Keratinocyte (primary cell): Measurements from ENCODE around the gene STIM1. TPM values are rescaled to one million over a fixed set of nuclear protein-coding genes. Genes with fewer than 3 reads are reported as not detected.

Experiments
- DNase-seq: peaks from one replicate; pipeline ENCODE4 v3.0.0-alpha.2; 2011; ENCODE audit warnings: low read depth, missing footprints, low spot score
- FAIRE-seq: peaks from 2 replicates; lab custom pipeline; 2011; peaks lifted over from hg19 to GRCh38; lab: Jason Lieb, UNC
- H2AFZ ChIP-seq: 2 replicates; pipeline ENCODE4 v1.6.0; 2012; ENCODE audit warnings: low read length, control low read depth, inconsistent platforms; ENCODE audit not compliant: control insufficient read depth
- H3K27ac ChIP-seq: 2 replicates; pipeline ENCODE4 v1.5.1; 2011; ENCODE audit warnings: low read length; ENCODE audit not compliant: control insufficient read depth, insufficient read depth
- H3K27me3 ChIP-seq: 3 replicates; pipeline ENCODE4 v1.6.0; 2011; ENCODE audit warnings: low read length; ENCODE audit not compliant: control insufficient read depth, insufficient read depth; ENCODE audit errors: extremely low read depth
- H3K36me3 ChIP-seq, 2 experiments: 2 replicates in 1 of 2; 3 replicates in 1 of 2; pipeline ENCODE4 v1.5.1; 2011; ENCODE audit warnings: low read length in 2 of 2, mild to moderate bottlenecking in 1 of 2; ENCODE audit not compliant: control insufficient read depth in 2 of 2, insufficient read depth in 2 of 2; ENCODE audit errors: extremely low read depth in 1 of 2
- H3K4me1 ChIP-seq: 3 replicates; pipeline ENCODE4 v1.5.1; 2011; ENCODE audit warnings: low read length; ENCODE audit not compliant: control insufficient read depth, insufficient read depth; ENCODE audit errors: extremely low read depth
- H3K4me2 ChIP-seq: 3 replicates; pipeline ENCODE4 v1.6.0; 2011; ENCODE audit warnings: low read depth, low read length; ENCODE audit not compliant: control insufficient read depth, insufficient read depth; ENCODE audit errors: extremely low read depth
- H3K4me3 ChIP-seq, 3 experiments: fragments of 200-600 bp in 1 of 3; sonication (generic) in 1 of 3; 2 replicates in 2 of 3; 3 replicates in 1 of 3; pipeline ENCODE4 v1.5.1; 2011 to 2016; ENCODE audit warnings: low read length in 3 of 3, mild to moderate bottlenecking in 3 of 3, control low read depth in 2 of 3, inconsistent platforms in 1 of 3, low read depth in 1 of 3, mixed read lengths in 1 of 3, mixed run types in 1 of 3, moderate library complexity in 1 of 3; ENCODE audit not compliant: control insufficient read depth in 2 of 3, insufficient read depth in 2 of 3; ENCODE audit errors: extremely low read depth in 1 of 3
- H3K79me2 ChIP-seq: 2 replicates; pipeline ENCODE4 v1.6.0; 2012; ENCODE audit warnings: low read length; ENCODE audit not compliant: control insufficient read depth, insufficient read depth
- H3K9ac ChIP-seq: 3 replicates; pipeline ENCODE4 v1.6.0; 2011; ENCODE audit warnings: low read length; ENCODE audit not compliant: control insufficient read depth, insufficient read depth; ENCODE audit errors: extremely low read depth
- H3K9me1 ChIP-seq: 3 replicates; pipeline ENCODE4 v1.6.0; 2011; ENCODE audit warnings: low read length; ENCODE audit not compliant: control insufficient read depth, insufficient read depth; ENCODE audit errors: extremely low read depth
- H3K9me3 ChIP-seq: 2 replicates; pipeline ENCODE4 v1.5.1; 2012; ENCODE audit warnings: low read depth, low read length; ENCODE audit not compliant: control insufficient read depth
- H4K20me1 ChIP-seq: 3 replicates; pipeline ENCODE4 v1.6.0; 2011; ENCODE audit warnings: low read length; ENCODE audit not compliant: control insufficient read depth, insufficient read depth; ENCODE audit errors: extremely low read depth
- EZH2 ChIP-seq: IDR thresholded peaks from one replicate; pipeline ENCODE4 v1.6.1; 2012; ENCODE audit warnings: inconsistent platforms, mild to moderate bottlenecking, low read length, moderate library complexity
- dilution Hi-C: fragments of 300-500 bp; cut with MboI; formaldehyde crosslinking; loops from one replicate; pipeline ENCODE4 v1.7.0; 2020; ENCODE audit warnings: low sequenced_read_pairs; ENCODE audit not compliant: extremely low pct_ligation_motif_present
- polyA plus RNA-seq, 5 experiments: library from polyadenylated mRNA; depleted of rRNA in 3 of 5; stranded (reverse) in 3 of 5; stranded (forward) in 1 of 5; unstranded in 1 of 5; fragments of >200 nt; gene quantifications; 1 replicate in 1 of 5; 2 replicates in 3 of 5; 3 replicates in 1 of 5; pipeline versions ENCODE4 v1.2.1 to v1.2.3, GENCODE V29; 2011 to 2012; ENCODE audit warnings: missing spikeins in 2 of 5, low read depth in 1 of 5, low replicate concordance in 1 of 5
- TF ChIP-seq, protein P1 (sequence below), 3 experiments: IDR thresholded peaks in 1 of 3; conservative IDR thresholded peaks in 1 of 3; optimal IDR thresholded peaks in 1 of 3; 2 replicates in 2 of 3; 3 replicates in 1 of 3; pipeline versions ENCODE3 to v1.5.1; 2011; ENCODE audit warnings: low read length in 3 of 3, mild to moderate bottlenecking in 3 of 3, moderate library complexity in 2 of 3, control low read depth in 1 of 3, inconsistent platforms in 1 of 3; ENCODE audit not compliant: insufficient read depth in 2 of 3; ENCODE audit errors: extremely low read depth in 1 of 3

Gene STIM1
- polyA plus RNA-seq, 1 donor (not counting 4 experiments of a cell fraction or from before 2014, with no cell fraction given), result 23.7 TPM

DNA sequence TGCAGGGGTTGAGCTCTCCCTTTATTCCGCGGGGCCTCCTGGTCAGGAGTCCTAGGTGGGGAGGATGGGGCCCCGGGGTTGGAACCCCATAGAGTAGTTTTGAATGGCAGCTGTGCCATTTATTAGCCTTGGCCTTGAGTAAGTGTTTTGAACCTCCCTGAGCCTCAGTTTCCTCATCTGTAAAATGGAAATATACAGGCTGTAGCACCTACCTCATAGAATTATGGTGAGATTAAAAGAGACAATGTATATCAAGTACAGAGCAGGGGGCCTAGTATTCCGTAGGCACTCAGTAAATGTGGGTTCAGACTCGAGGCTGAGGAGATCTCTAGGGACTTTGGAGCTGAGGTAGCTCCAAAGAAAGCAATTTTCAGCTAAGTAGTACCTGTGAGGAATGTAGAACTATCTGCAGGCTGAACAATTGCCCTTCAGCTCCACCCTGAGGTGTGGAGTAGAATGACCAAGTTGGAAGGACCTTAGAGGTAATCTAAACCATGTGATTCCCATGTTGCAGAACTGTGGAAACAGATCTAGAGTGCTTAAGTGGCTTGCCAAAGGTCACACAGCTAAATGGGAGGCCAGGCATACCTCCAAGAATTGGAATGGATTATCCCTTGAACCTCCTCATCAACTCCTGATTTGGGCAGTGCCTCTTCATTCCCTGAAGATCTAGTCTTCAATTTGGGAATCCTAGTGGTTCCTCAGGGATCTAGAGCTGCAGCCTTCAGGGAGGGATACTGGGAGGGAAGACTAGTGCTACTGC is 46.4 kb upstream of the STIM1 start:
- no peaks in the 10 kb centered on the region for H4K20me1 ChIP-seq
- no peak overlapping the region for H3K27ac ChIP-seq

DNA sequence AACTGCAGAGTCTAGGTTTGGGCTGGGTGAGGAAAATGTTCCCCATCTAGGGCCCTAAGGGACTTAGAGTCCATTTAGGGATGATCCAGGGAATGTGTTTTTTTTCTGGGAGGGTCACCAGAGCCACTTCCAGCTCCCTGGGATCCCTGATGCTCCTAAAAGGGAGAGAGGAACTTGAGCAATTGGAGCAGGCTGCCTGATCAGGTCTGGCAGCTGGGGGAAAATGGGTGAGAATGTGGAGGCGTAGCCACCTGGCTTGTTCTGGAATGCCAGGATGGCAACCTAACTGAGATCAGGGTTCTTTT is 45.9 kb upstream of the STIM1 start:
- H3K9me1 ChIP-seq, result peaks cover 2% of the 10 kb centered on the region
- H3K9me3 ChIP-seq, result no peaks in the 10 kb centered on the region
- no peaks in the 10 kb centered on the region for H3K79me2 ChIP-seq
- no peaks in the 10 kb centered on the region for H3K27me3 ChIP-seq
- no peak overlapping the region for H2AFZ ChIP-seq
- H3K4me1 ChIP-seq, result peaks cover 22% of the 10 kb centered on the region
- H4K20me1 ChIP-seq, result no peaks in the 10 kb centered on the region
- H3K27ac ChIP-seq, result no peak overlapping the region
- H3K4me3 ChIP-seq, result no peak overlapping the region
- TF ChIP-seq EZH2, result no peak
- TF ChIP-seq, protein P1, sequence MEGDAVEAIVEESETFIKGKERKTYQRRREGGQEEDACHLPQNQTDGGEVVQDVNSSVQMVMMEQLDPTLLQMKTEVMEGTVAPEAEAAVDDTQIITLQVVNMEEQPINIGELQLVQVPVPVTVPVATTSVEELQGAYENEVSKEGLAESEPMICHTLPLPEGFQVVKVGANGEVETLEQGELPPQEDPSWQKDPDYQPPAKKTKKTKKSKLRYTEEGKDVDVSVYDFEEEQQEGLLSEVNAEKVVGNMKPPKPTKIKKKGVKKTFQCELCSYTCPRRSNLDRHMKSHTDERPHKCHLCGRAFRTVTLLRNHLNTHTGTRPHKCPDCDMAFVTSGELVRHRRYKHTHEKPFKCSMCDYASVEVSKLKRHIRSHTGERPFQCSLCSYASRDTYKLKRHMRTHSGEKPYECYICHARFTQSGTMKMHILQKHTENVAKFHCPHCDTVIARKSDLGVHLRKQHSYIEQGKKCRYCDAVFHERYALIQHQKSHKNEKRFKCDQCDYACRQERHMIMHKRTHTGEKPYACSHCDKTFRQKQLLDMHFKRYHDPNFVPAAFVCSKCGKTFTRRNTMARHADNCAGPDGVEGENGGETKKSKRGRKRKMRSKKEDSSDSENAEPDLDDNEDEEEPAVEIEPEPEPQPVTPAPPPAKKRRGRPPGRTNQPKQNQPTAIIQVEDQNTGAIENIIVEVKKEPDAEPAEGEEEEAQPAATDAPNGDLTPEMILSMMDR (optimal IDR thresholded peaks at IDR 0.05 in 1 of 3, IDR thresholded peaks at IDR 0.05 in 1 of 3, conservative IDR thresholded peaks at IDR 0.05 in 1 of 3; ENCODE audit: extremely low read depth in 1 of 3, insufficient read depth in 2 of 3, low read length in 3 of 3), result no peak
- H3K9ac ChIP-seq, result no peak overlapping the region
- FAIRE-seq (no peak), DNase-seq (no peak)
- dilution Hi-C loops, result no loop called here
- peak overlapping the region; percentile 29 for H3K4me2 ChIP-seq
- H3K36me3 ChIP-seq, result peaks cover 0 to 13% of the 10 kb centered on the region in 2 experiments

More for the DNA sequence above, 46.4 kb upstream of the STIM1 start:
- peaks cover 0 to 13% of the 10 kb centered on the region in 2 experiments for H3K36me3 ChIP-seq
- no peaks in the 10 kb centered on the region for H3K9me3 ChIP-seq
- peak overlapping the region; percentile 87 for H3K4me2 ChIP-seq
- FAIRE-seq (peak; percentile 91), DNase-seq (no peak)
- dilution Hi-C loops, result no loop called here
- H3K9me1 ChIP-seq, result peaks cover 2% of the 10 kb centered on the region
- H3K4me1 ChIP-seq, result peaks cover 26% of the 10 kb centered on the region
- H3K27me3 ChIP-seq, result no peaks in the 10 kb centered on the region
- no peak for TF ChIP-seq EZH2
- TF ChIP-seq, protein P1 (optimal IDR thresholded peaks at IDR 0.05 in 1 of 3, IDR thresholded peaks at IDR 0.05 in 1 of 3, conservative IDR thresholded peaks at IDR 0.05 in 1 of 3; ENCODE audit: extremely low read depth in 1 of 3, insufficient read depth in 2 of 3, low read length in 3 of 3), result peak; percentile 53 to 78 (median 76)
- H3K9ac ChIP-seq, result peak overlapping the region; percentile 63
- peak overlapping the region; percentile 84 for H2AFZ ChIP-seq
- no peaks in the 10 kb centered on the region for H3K79me2 ChIP-seq
- H3K4me3 ChIP-seq, result peak overlapping the region; percentile 61 to 75 (median 64)
